Small intestine (tissue), 7 donors: ENCODE data around the gene PPM1J. TPM values are rescaled to one million over a fixed set of nuclear protein-coding genes. Genes with fewer than 3 reads are reported as not detected.

Experiments used
- DNase-seq, 2 donors: peaks; one replicate each; pipeline versions ENCODE4 v3.0.0 to v3.0.0-alpha.2; 2013
- FAIRE-seq: peaks from 2 replicates; lab custom pipeline; 2012; peaks lifted over from hg19 to GRCh38; lab: Jason Lieb, UNC
- H3K27ac ChIP-seq, 3 donors: one replicate each; pipeline ENCODE4 v1.5.1; 2013; ENCODE audit warnings: low read length in 2 of 3, mild to moderate bottlenecking in 2 of 3, control low read depth in 1 of 3, inconsistent platforms in 1 of 3, low read depth in 1 of 3, moderate library complexity in 1 of 3
- H3K27me3 ChIP-seq, 3 donors: one replicate each; pipeline ENCODE4 v1.6.1; 2013; ENCODE audit warnings: low read length in 3 of 3, inconsistent platforms in 1 of 3; ENCODE audit not compliant: control insufficient read depth in 3 of 3, insufficient read depth in 3 of 3
- H3K36me3 ChIP-seq, 3 donors: one replicate each; pipeline ENCODE4 v1.6.1; 2013; ENCODE audit warnings: low read length in 3 of 3, inconsistent platforms in 1 of 3, low read depth in 1 of 3, mild to moderate bottlenecking in 1 of 3, moderate library complexity in 1 of 3; ENCODE audit not compliant: control insufficient read depth in 3 of 3, insufficient read depth in 2 of 3
- H3K4me1 ChIP-seq, 3 donors: one replicate each; pipeline ENCODE4 v1.6.1; 2013; ENCODE audit warnings: low read length in 2 of 3, inconsistent platforms in 1 of 3, low read depth in 1 of 3, mild to moderate bottlenecking in 1 of 3, moderate library complexity in 1 of 3; ENCODE audit not compliant: control insufficient read depth in 3 of 3, insufficient read depth in 2 of 3
- H3K4me3 ChIP-seq, 3 donors: one replicate each; pipeline ENCODE4 v1.5.1; 2013; ENCODE audit warnings: low read length in 3 of 3, control low read depth in 1 of 3, inconsistent platforms in 1 of 3, low read depth in 1 of 3, mild to moderate bottlenecking in 1 of 3, moderate library complexity in 1 of 3
- H3K9me3 ChIP-seq, 2 donors: one replicate each; pipeline ENCODE4 v1.6.1; 2013; ENCODE audit warnings: low read depth in 1 of 2, low read length in 1 of 2; ENCODE audit not compliant: control insufficient read depth in 2 of 2, insufficient read depth in 1 of 2
- WGBS, 3 donors: extraction: QIAGEN DNeasy Blood & Tissue Kit; methylation state at CpG; one replicate each; pipeline ENCODE4 v1.1.7; 2013; 5-methylcytosine and 5-hydroxymethylcytosine counted together
- polyA plus RNA-seq, 4 donors: library from polyadenylated mRNA; stranded (reverse) in 3 of 4; unstranded in 1 of 4; fragments of 200-250 nt in 3 of 4; fragments of 120-200 nt in 1 of 4; gene quantifications; one replicate each; pipeline versions ENCODE4 v1.2.1 to v1.2.3, GENCODE V29; 2013
- donor health status: healthy with polysubstance abuse.
- donor health status: control.
- donor health status: control.
- donor health status: Bipolar disorder and iron deficiency.
- donor health status: healthy.

Gene PPM1J
- polyA plus RNA-seq, 4 donors, result 0.35 to 1.00 TPM; not detected in 2

GRCh38 chr1:112692681-112693080 lies 22.5 kb downstream of the PPM1J start:
- peaks cover 21 to 88% (median 23%) of the 10 kb centered on the region in 3 donors for H3K36me3 ChIP-seq
- 93 to 94% (median 93%) methylated on average over 5 of the region's 5 CpGs for WGBS, 3 donors
- DNase-seq, result no peak

GRCh38 chr1:112689842-112690237 lies 25.3 kb downstream of the PPM1J start:
- Histone ChIP-seq H3K27me3 (no peaks in the 10 kb centered on the region), H3K4me1 (no peaks in the 10 kb centered on the region), H3K36me3 (peaks cover 16 to 68% (median 17%) of the 10 kb centered on the region in 3 donors), H3K27ac (no peak overlapping the region), H3K9me3 (no peaks in the 10 kb centered on the region), H3K4me3 (no peak overlapping the region)
- WGBS, 3 donors, result 91 to 94% (median 94%) methylated on average over 11 of the region's 11 CpGs
- FAIRE-seq (no peak), DNase-seq (no peak)

More at GRCh38 chr1:112692681-112693080, 22.5 kb downstream of the PPM1J start:
- no peaks in the 10 kb centered on the region for H3K27me3 ChIP-seq
- peaks cover 0 to 10% (median 0%) of the 10 kb centered on the region in 3 donors for H3K4me1 ChIP-seq
- no peak overlapping the region for H3K27ac ChIP-seq
- no peak for FAIRE-seq
- no peak overlapping the region for H3K4me3 ChIP-seq
- no peaks in the 10 kb centered on the region for H3K9me3 ChIP-seq

GRCh38 chr1:112689196-112689841 lies 25.8 kb downstream of the PPM1J start:
- H3K9me3 ChIP-seq, result no peaks in the 10 kb centered on the region
- WGBS, 3 donors, result 89 to 96% (median 95%) methylated on average over 9 of the region's 9 CpGs
- DNase-seq, result no peak
- H3K27me3 ChIP-seq, result no peaks in the 10 kb centered on the region
- H3K27ac ChIP-seq, result no peak overlapping the region
- FAIRE-seq, result no peak
- no peak overlapping the region for H3K4me3 ChIP-seq
- H3K4me1 ChIP-seq, result no peaks in the 10 kb centered on the region
- H3K36me3 ChIP-seq, result peaks cover 16 to 63% (median 16%) of the 10 kb centered on the region in 3 donors

GRCh38 chr1:112688781-112689193 lies 26.3 kb downstream of the PPM1J start:
- WGBS, 3 donors, result 73 to 93% (median 93%) methylated on average over 13 of the region's 13 CpGs
- DNase-seq, result no peak
- H3K4me1 ChIP-seq, result no peaks in the 10 kb centered on the region
- H3K4me3 ChIP-seq, result no peak overlapping the region
- peaks cover 13 to 58% (median 16%) of the 10 kb centered on the region in 3 donors for H3K36me3 ChIP-seq
- H3K27me3 ChIP-seq, result no peaks in the 10 kb centered on the region
- no peaks in the 10 kb centered on the region for H3K9me3 ChIP-seq
- peak overlapping the region in 1 of 3 donors; percentile 6 for H3K27ac ChIP-seq
- FAIRE-seq, result no peak

GRCh38 chr1:112687785-112688496 lies 27.2 kb downstream of the PPM1J start:
- DNase-seq, result no peak

GRCh38 chr1:112687361-112687760 lies 27.8 kb downstream of the PPM1J start:
- H3K27ac ChIP-seq, result no peak overlapping the region
- H3K27me3 ChIP-seq, result no peaks in the 10 kb centered on the region
- peaks cover 5 to 52% (median 10%) of the 10 kb centered on the region in 3 donors for H3K36me3 ChIP-seq
- no peaks in the 10 kb centered on the region for H3K4me1 ChIP-seq
- 86 to 87% (median 86%) methylated on average over 4 of the region's 4 CpGs for WGBS, 3 donors
- FAIRE-seq (no peak), DNase-seq (no peak)
- H3K4me3 ChIP-seq, result no peak overlapping the region
- H3K9me3 ChIP-seq, result no peaks in the 10 kb centered on the region

More at GRCh38 chr1:112687785-112688496, 27.2 kb downstream of the PPM1J start:
- FAIRE-seq, result no peak
- WGBS, 3 donors, result 85 to 91% (median 87%) methylated on average over 13 of the region's 13 CpGs
- Histone ChIP-seq H3K27ac (peak overlapping the region in 2 of 3 donors; percentile 3 to 6), H3K4me3 (no peak overlapping the region), H3K36me3 (peaks cover 10 to 56% (median 11%) of the 10 kb centered on the region in 3 donors), H3K9me3 (no peaks in the 10 kb centered on the region), H3K27me3 (no peaks in the 10 kb centered on the region), H3K4me1 (no peaks in the 10 kb centered on the region)

- FAIRE-seq (no peak), DNase-seq (no peak)
- Histone ChIP-seq H3K4me1 (no peaks in the 10 kb centered on the region), H3K4me3 (no peak overlapping the region), H3K27me3 (no peaks in the 10 kb centered on the region), H3K9me3 (no peaks in the 10 kb centered on the region), H3K36me3 (peaks cover 4 to 47% (median 10%) of the 10 kb centered on the region in 3 donors), H3K27ac (no peak overlapping the region)
- 85 to 92% (median 92%) methylated on average over 4 of the region's 4 CpGs for WGBS, 3 donors
These were observed 28.3 kb downstream of the PPM1J start for GRCh38 chr1:112686835-112687234.

GRCh38 chr1:112686417-112686816 lies 28.7 kb downstream of the PPM1J start:
- Histone ChIP-seq H3K4me1 (no peaks in the 10 kb centered on the region), H3K36me3 (peaks cover 2 to 43% (median 7%) of the 10 kb centered on the region in 3 donors), H3K9me3 (no peaks in the 10 kb centered on the region), H3K27ac (no peak overlapping the region), H3K27me3 (no peaks in the 10 kb centered on the region), H3K4me3 (no peak overlapping the region)
- 65 to 69% (median 69%) methylated on average over 3 of the region's 3 CpGs for WGBS, 3 donors
- DNase-seq (no peak), FAIRE-seq (no peak)
